AG04449 (cell line): ENCODE results near the gene CHFR.

ENCODE experiments used
- CTCF ChIA-PET: fragments of 350-600 bp; formaldehyde crosslinking; extraction: SDS; loops from one replicate; lab custom pipeline; 2021; ENCODE audit warnings: antibody characterized with exemption; lab: Yijun Ruan, JAX
- POLR2A ChIA-PET: fragments of 400-600, 350-600 bp; formaldehyde crosslinking; extraction: SDS; loops from one replicate; lab custom pipeline; 2020; ENCODE audit warnings: antibody characterized with exemption, inconsistent platforms; lab: Yijun Ruan, JAX
- DNase-seq: peaks from one replicate; pipeline ENCODE4 v3.0.0-alpha.2; 2010; ENCODE audit warnings: low read depth, low spot score
- H3K4me3 ChIP-seq: 2 replicates; pipeline ENCODE4 v1.5.1; 2011; ENCODE audit warnings: low read depth, mild to moderate bottlenecking, control low read depth, low read length
- CTCF ChIP-seq: IDR thresholded peaks from one replicate; pipeline ENCODE4 v1.5.1; 2011; ENCODE audit warnings: mild to moderate bottlenecking, moderate library complexity, low read length, control low read depth, inconsistent platforms; ENCODE audit not compliant: insufficient read depth; ENCODE audit errors: missing control alignments

Gene CHFR

DNA sequence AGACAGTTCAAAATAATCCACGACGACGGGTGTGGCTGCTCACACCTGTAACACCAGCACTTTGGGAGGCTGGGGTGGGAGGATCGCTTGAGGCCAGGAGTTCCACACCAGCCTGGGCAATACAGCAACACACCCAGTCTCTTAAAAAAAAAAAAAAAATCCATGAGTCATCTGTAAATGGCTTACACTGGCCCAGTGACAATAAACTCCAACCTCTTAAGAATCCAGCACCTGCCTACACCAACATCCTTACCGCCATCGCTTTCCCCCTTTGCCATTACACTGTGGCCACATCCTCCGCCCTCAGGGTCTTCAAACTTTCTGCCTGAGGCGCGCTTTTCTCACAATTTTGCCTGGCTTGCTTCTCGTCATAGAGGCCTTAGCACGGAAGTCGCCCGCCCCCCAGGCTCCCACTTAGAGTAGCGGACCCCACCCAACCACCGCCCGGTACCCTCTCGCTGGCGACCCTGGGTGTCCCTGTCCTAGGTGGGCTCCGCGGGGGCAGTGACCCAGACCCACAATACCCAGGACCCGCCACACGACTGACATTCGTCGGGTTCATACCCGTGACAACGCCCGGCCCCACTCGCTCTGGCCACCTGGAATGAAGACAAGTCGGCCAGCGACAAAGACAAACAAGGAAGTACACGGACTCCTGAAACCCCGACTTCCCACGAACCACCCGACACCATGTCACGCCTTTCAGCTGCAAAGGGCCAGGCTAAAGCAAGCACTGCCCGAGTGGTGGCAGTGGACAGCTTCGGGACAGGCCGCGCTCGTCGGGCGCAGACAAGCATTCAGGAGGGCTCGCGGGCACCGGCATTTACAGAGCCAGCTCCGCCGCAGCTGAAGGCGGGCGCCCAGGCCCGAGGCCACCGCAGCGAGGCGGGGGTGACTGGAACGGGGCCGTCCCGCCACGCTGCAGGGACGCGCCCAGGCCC is 59.4 kb downstream of the CHFR start:
- ChIA-PET CTCF (no interaction called here), POLR2A (interaction anchor here (1.1 kb wide), 2 partner anchors 53 to 59 kb away, joined by 3 read pairs; partner anchors contain the start of gene CHFR)
- no peak for TF ChIP-seq CTCF
- peak; percentile 29 for DNase-seq
- peak overlapping the region; percentile 99 for H3K4me3 ChIP-seq

- H3K4me3 ChIP-seq, result no peak overlapping the region
- ChIA-PET CTCF (interaction anchor here (0.6 to 1.6 kb wide), 2 partner anchors 15 to 17 kb away, joined by 3 to 4 read pairs; no protein-coding TSS in a partner anchor), POLR2A (no interaction called here)
- no peak for TF ChIP-seq CTCF
- DNase-seq, result no peak
Measured at GRCh38 chr12:132825861-132826260, 61.5 kb downstream of the CHFR start.

GRCh38 chr12:132825089-132825488 is 62.3 kb downstream of the CHFR start:
- DNase-seq, result no peak
- no peak overlapping the region for H3K4me3 ChIP-seq
- TF ChIP-seq CTCF, result no peak
- ChIA-PET POLR2A (no interaction called here), CTCF (interaction anchor here (0.6 kb wide), 1 partner anchor 15 kb away, joined by 3 read pairs; no protein-coding TSS in a partner anchor)

DNA sequence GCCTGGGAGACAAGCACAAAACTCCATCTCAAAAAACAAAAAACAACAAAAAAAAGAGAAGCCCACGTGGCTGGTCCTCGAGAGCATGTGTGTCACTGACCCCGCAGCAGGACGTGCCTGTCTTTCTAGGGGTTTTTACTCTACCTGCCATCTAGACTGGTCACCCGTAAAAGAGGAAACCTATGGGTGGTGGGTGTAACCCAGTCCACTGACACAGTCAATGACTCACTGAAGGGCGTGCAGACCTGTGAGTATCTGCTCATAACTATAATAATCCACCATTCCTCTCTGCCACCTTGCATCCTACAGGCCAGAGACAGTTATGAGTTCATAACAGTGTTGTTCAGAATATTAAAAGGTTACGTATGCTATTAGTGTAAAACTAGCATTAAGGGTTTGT is 63.4 kb downstream of the CHFR start:
- no peak for DNase-seq
- no peak for TF ChIP-seq CTCF
- POLR2A ChIA-PET, result no interaction called here
- no peak overlapping the region for H3K4me3 ChIP-seq
- CTCF ChIA-PET, result no interaction called here

DNA sequence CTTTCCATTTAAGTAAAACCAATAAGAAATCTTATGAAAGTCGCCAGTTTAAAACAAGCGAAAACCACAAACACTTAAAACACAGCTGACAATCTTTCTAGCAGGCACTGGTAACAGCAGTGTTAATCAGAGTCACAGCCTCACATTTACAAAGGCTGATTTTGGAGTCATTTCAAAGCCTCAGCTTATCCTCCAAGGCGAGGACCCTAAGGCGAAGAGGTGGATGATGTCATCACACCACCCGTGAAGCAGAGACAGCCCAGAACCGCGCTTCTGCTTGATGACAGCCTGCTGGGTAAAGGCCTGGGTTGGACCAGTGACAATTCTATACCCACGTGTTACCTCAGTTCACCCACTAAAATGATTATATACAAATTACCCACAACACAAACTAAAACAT is 68.8 kb downstream of the CHFR start:
- POLR2A ChIA-PET, result no interaction called here
- H3K4me3 ChIP-seq, result no peak overlapping the region
- DNase-seq, result no peak
- CTCF ChIA-PET, result interaction anchor here (0.7 kb wide), 1 partner anchor 51 kb away, joined by 3 read pairs; no protein-coding TSS in a partner anchor
- TF ChIP-seq CTCF, result no peak

DNA sequence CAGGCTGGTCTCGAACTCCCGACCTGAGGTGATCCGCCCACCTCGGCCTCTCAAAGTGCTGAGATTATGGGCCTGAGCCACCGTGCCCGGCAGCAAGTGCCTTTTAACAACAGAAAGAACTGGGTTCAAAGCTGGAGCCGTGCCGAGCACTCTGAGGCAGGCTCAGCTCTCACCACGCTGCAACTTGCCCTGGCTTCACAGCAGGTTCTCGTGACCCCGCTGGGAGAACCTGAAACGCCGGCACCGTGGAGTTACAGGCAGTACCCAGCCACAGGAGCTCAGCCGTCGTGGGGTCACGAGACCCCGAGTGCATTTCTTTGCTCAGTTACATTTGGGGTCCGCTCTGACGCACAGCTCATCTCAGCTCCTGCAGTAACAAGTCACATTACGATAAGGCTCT is 73.2 kb downstream of the CHFR start:
- TF ChIP-seq CTCF, result no peak
- H3K4me3 ChIP-seq, result no peak overlapping the region
- CTCF ChIA-PET, result no interaction called here
- POLR2A ChIA-PET, result no interaction called here
- no peak for DNase-seq
